ENCODE results near the gene TMEM19.

Gene TMEM19

GRCh38 chr12:71721783-71722505, 36.1 kb downstream of the TMEM19 start:
- DNase-seq, result no peak

- DNase-seq, result no peak
Observed at GRCh38 chr12:71725011-71725410, 39.1 kb downstream of the TMEM19 start.

GRCh38 chr12:71726548-71726947, 40.7 kb downstream of the TMEM19 start:
- no peak for DNase-seq

GRCh38 chr12:71727958-71728357, 42.1 kb downstream of the TMEM19 start:
- DNase-seq, result no peak

- DNase-seq, result no peak
Observed at GRCh38 chr12:71730936-71731335, 45.1 kb downstream of the TMEM19 start.

- no peak for DNase-seq
Observed at GRCh38 chr12:71731439-71732356, 45.8 kb downstream of the TMEM19 start.

GRCh38 chr12:71732357-71732712, 46.5 kb downstream of the TMEM19 start:
- DNase-seq, result no peak

GRCh38 chr12:71737197-71737596, 51.3 kb downstream of the TMEM19 start:
- no peak for DNase-seq

- DNase-seq, result no peak
Observed at GRCh38 chr12:71742998-71743397, 57.1 kb downstream of the TMEM19 start.

GRCh38 chr12:71744522-71745300, 58.8 kb downstream of the TMEM19 start:
- DNase-seq, result no peak

- DNase-seq, result peak; percentile 32
Observed at GRCh38 chr12:71746974-71747611, 61.2 kb downstream of the TMEM19 start.

- DNase-seq, result no peak
Observed at GRCh38 chr12:71748081-71748850, 62.4 kb downstream of the TMEM19 start.

GRCh38 chr12:71749666-71750065, 63.8 kb downstream of the TMEM19 start:
- DNase-seq, result no peak

- no peak for DNase-seq
Observed at GRCh38 chr12:71752891-71753290, 67.0 kb downstream of the TMEM19 start.

Measured in NCI-H2081 treated with DMSO at 0.1 percent for 48 hours (cell line).